ENCODE data around the gene ELP5.

ELP5 gene

DNA sequence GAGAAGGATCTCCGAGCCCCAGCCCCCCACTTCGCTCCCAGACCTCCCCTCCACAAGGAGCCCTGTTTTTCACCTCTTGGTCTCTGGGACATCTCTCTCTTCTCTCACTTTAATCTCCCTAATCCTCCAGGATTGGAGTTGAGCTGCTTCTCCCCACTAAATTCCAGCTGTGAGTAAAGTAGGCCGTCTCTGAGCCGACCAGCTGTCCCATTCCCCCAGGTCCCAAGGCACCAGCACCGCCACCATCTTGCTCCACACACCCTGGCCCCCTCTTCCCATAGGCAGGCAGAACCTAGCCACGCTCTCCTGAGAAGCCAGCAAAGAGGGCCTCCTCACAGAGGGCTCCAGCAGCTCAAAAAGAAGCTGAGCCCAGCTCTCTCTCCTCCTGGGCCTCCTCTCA is 33.3 kb upstream of the ELP5 start:
- no peak for DNase-seq (ENCODE audit: low read depth, low spot score)

DNA sequence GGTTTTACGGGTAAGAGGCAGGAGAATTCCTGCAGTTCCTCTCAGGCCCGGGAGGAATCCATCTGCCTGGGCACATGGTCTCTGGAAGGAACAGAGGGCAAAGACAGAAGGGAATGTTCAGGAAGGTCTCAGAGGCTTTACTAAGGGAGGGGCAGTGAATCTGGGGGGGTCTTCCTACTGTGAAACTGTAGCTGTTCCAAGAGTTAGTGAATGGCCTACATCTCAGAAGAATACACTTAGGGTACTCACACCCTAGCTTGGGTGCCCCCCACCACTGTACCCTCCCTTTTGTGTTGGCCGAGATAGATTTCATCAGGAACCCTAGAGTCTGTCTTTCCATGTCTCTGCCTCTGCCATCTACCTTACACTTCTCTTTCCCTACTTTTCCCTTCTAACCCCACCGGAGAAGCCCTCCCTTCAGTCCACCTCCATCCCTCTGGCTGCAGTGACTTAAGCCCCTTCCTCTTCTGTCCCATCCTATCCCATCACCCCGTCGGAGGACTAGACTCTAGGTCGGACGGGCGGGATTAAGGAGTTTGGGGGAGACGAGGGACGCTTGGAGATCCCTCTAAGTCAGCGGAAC is 32.7 kb upstream of the ELP5 start:
- DNase-seq (ENCODE audit: low read depth, low spot score): no peak

DNA sequence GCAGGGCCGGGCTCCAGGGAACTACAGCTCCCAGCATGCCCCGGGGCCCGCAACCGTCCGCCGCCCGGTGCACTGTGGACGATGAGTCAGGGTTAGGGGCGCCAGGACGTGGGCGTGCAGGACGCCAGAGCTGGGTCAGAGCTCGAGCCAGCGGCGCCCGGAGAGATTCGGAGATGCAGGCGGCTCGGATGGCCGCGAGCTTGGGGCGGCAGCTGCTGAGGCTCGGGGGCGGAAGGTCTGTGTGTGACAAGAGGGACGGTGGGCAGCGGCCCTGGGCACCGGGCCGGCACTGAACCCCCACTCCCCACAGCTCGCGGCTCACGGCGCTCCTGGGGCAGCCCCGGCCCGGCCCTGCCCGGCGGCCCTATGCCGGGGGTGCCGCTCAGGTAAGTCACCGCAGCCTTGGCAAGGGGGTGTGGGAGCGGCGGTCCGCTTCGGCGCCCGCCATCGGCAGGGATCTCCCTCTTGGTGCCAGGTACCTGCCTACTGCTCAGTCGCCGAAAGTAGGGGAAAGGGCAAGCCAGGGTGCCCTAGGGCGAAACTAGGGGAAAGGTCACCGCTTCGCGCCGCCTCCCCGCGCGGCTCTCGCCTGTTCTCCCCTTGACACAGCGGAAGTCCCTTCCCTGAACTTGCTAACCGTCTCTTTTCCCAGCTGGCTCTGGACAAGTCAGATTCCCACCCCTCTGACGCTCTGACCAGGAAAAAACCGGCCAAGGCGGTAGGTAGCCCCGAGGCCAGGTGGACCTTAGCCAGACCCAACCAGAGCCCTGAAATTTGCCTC is 32.0 kb upstream of the ELP5 start, which contains the start of the genes ACADVL and DLG4:
Gene ACADVL (plus strand): TSS at position 127 of the 781 bp plus-strand sequence. CDS start 47 bp downstream, at position 174.
Gene DLG4 (minus strand): TSS at position 25 of the 781 bp plus-strand sequence.
- peak; percentile 95 for DNase-seq (ENCODE audit: low read depth, low spot score)

GRCh38 chr17:7220593-7221277 is 31.3 kb upstream of the ELP5 start:
- peak; percentile 70 for DNase-seq (ENCODE audit: low read depth, low spot score)

- no peak for DNase-seq (ENCODE audit: low read depth, low spot score)
Measured at GRCh38 chr17:7221278-7222092, 30.5 kb upstream of the ELP5 start.

DNA sequence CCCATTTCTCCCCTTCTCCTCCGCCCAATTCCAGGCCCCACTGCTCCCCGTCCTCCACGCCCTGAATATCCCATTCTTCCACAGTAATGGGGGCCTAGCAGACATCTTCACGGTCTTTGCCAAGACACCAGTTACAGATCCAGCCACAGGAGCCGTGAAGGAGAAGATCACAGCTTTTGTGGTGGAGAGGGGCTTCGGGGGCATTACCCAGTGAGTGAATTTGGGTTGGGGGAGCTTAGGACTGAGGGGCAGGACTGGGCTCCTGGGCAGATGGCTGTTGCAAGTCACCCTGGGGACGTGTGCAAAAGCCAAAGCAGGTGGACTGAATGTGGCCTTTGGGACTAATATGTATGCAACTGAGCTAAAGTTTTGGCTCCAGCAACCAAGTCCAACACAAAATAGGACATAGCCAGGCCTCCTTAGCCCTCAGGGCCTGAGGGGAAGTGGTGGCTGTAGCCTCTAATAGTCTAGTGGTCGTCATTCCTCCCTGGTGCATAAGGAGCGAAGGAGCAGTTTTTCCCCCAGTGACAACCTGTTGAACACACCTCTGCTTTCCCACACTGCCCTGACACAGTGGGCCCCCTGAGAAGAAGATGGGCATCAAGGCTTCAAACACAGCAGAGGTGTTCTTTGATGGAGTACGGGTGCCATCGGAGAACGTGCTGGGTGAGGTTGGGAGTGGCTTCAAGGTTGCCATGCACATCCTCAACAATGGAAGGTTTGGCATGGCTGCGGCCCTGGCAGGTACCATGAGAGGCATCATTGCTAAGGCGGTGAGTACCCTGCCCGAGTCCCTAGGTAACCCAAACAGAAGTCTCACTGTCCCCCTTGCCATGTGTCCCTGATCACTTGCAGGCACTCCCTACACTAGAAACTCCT is 29.7 kb upstream of the ELP5 start:
- no peak for DNase-seq (ENCODE audit: low read depth, low spot score)

DNA sequence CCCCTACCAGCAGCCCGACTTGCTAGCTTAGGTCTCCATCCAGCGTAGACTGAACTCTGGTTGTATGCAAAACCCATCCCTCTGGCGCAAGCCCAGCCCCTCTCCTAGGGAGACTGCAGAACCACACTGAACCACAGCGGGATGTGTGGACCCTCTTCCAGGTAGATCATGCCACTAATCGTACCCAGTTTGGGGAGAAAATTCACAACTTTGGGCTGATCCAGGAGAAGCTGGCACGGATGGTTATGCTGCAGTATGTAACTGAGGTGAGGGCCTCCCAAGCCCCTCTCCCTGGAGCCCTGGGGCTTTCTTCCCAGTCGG is 29.1 kb upstream of the ELP5 start:
- DNase-seq (ENCODE audit: low read depth, low spot score): no peak

DNA sequence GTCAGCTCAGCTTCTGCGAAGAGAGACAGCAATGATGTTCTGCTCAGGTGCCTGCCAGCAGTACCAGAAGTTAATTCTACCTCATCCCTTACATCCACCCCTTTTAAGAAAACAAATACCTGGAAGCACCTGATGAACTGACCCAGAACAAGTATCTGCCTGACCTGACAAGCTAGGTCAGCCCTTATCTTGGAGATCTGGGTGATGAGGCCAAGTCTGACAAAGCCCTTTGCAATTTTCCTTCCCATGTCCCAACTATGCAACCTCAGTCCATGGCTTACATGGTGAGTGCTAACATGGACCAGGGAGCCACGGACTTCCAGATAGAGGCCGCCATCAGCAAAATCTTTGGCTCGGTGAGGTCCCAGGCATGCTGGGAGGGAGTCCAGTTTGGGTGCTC is 28.6 kb upstream of the ELP5 start:
- no peak for DNase-seq (ENCODE audit: low read depth, low spot score)

GRCh38 chr17:7224110-7224509 is 27.9 kb upstream of the ELP5 start:
- no peak for DNase-seq (ENCODE audit: low read depth, low spot score)

DNA sequence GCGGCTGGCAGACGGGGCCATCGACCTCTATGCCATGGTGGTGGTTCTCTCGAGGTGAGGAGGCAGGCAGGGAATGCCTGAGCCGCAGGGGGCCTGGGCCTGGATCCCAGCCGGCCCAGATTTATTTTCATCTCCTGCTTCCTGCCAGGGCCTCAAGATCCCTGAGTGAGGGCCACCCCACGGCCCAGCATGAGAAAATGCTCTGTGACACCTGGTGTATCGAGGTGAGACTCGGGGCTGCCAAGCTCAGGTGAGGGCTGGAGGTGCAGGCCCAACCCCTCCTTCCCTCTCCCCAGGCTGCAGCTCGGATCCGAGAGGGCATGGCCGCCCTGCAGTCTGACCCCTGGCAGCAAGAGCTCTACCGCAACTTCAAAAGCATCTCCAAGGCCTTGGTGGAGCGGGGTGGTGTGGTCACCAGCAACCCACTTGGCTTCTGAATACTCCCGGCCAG is 27.3 kb upstream of the ELP5 start:
- no peak for DNase-seq (ENCODE audit: low read depth, low spot score)

- DNase-seq (ENCODE audit: low read depth, low spot score): no peak
Measured at GRCh38 chr17:7225711-7226331, 26.2 kb upstream of the ELP5 start.

- DNase-seq (ENCODE audit: low read depth, low spot score): no peak
Measured at GRCh38 chr17:7226721-7227710, 25.0 kb upstream of the ELP5 start.

GRCh38 chr17:7228920-7229319 is 23.1 kb upstream of the ELP5 start:
- no peak for DNase-seq (ENCODE audit: low read depth, low spot score)

DNA sequence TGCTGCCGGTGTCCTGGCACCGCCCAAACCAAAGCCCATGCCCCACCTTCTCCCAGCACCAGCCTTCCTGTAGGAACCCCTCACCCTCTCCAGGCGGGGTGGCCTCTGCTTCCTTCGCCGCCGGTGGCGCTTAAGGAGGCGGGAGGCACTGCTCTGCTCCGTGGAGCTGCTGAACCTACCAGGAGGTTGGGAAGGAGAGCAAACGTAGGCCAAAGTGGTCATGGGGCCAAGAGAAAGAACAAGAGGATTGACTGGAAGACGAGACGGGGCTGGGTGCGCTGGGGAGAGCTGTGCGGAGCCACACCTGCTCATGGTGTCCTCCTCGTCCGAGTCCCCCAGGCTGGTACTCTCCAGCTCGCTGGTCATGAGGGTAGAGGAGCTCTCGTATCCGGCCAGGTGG is 22.5 kb upstream of the ELP5 start:
- no peak for DNase-seq (ENCODE audit: low read depth, low spot score)

- no peak for DNase-seq (ENCODE audit: low read depth, low spot score)
Measured at GRCh38 chr17:7232114-7232513, 19.9 kb upstream of the ELP5 start.

GRCh38 chr17:7233701-7234082 is 18.3 kb upstream of the ELP5 start:
- DNase-seq (ENCODE audit: low read depth, low spot score): no peak

DNA sequence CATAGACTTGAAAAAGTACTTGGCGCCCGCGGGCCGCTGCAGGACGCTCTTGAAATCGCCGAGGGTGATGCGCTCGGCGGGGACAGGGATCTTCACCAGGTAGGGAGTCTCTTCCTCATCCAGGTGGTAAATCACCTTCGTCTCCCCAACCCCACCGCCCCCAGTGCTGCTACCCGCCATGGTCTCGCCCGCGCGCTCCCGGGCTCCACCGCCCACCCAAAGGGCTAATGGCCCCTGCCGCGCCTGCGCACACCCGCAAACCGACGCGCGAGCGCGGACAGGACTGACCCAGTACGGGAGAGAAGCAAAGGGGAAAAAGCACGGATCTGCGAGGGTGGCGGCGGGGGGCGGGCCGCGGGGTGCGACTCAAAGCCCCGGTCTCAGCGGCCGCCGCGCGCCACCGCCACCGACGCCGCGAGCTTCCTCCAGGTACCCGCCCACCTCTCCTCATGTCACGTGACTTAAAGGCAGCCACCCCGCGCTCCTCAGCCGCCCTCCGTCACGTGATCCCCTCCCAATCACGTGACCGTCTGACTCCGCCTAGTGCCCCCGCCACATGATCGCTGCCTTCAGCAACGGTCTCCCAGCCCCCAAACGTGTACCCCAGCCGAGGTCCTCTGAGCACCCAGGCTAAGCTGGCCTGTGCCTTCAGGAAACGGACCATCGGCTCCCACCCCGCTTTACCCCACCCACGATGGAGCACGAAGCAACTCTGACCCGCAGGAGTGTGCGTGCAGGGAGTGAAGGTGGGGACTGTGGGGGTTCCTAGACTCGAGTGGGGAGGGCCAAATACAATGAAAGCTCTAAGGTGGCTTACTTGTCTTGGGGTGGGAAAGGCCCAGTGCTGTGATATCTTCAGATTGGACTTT is 17.7 kb upstream of the ELP5 start, which contains the start of gene DVL2:
Gene DVL2 (minus strand): TSS at position 435 of the 869 bp plus-strand sequence. CDS start 255 bp downstream, at position 180.
- peak; percentile 98 for DNase-seq (ENCODE audit: low read depth, low spot score)
